HG02938 (cell line): ENCODE data around the gene PGA4.

Source experiments
- ATAC-seq: cut with Tn5 transposase; IDR thresholded peaks from one replicate; pipeline ENCODE4 v1.9.1; 2021; ENCODE audit warnings: mild to moderate bottlenecking, moderate library complexity; ENCODE audit not compliant: unreplicated experiment

Gene PGA4

GRCh38 chr11:61277186-61278000 lies 55.2 kb downstream of the PGA4 start:
- no peak for ATAC-seq

GRCh38 chr11:61278001-61278470 lies 55.9 kb downstream of the PGA4 start:
- no peak for ATAC-seq

GRCh38 chr11:61279934-61280659 lies 58.0 kb downstream of the PGA4 start:
- no peak for ATAC-seq

- no peak for ATAC-seq
Observed at GRCh38 chr11:61280883-61281580, 58.9 kb downstream of the PGA4 start.
